ENCODE measurements around the gene OR2V1.
"Not testable (repeated sequence)": the region's sequence is repeated elsewhere in the genome, so short reads cannot be mapped to it uniquely, and the experiment has no call there.

OR2V1 gene

GRCh38 chr5:181130832-181131496 lies at the start of gene OR2V1:
TSS of gene OR2V1 (minus strand) at chr5:181131169. CDS start at chr5:181125304, 5,865 bp downstream.
- DNase-seq: no peak

- DNase-seq: not testable (repeated sequence)
Observed at GRCh38 chr5:181177559-181177958, 46.6 kb upstream of the OR2V1 start.

- DNase-seq: no peak
Observed at GRCh38 chr5:181176254-181176952, 45.4 kb upstream of the OR2V1 start.

GRCh38 chr5:181173420-181174342 lies 42.7 kb upstream of the OR2V1 start:
- peak; percentile 47 for DNase-seq

- DNase-seq: peak; percentile 45
Observed at GRCh38 chr5:181173027-181173419, 42.1 kb upstream of the OR2V1 start.

GRCh38 chr5:181171782-181172181 lies 40.8 kb upstream of the OR2V1 start:
- no peak for DNase-seq

GRCh38 chr5:181170996-181171395 lies 40.0 kb upstream of the OR2V1 start:
- no peak for DNase-seq

GRCh38 chr5:181170237-181170825 lies 39.4 kb upstream of the OR2V1 start:
- DNase-seq: no peak

- peak; percentile 71 for DNase-seq
Observed at GRCh38 chr5:181169459-181170236, 38.7 kb upstream of the OR2V1 start.

GRCh38 chr5:181168595-181169118 lies 37.7 kb upstream of the OR2V1 start:
- no peak for DNase-seq

GRCh38 chr5:181167814-181168488 lies 37.0 kb upstream of the OR2V1 start:
- peak; percentile 44 for DNase-seq

- DNase-seq: no peak
Observed at GRCh38 chr5:181166812-181167733, 36.1 kb upstream of the OR2V1 start.

- DNase-seq: peak; percentile 22
Observed at GRCh38 chr5:181164076-181164952, 33.3 kb upstream of the OR2V1 start.

GRCh38 chr5:181163487-181164075 lies 32.6 kb upstream of the OR2V1 start:
- no peak for DNase-seq

- DNase-seq: no peak
Observed at GRCh38 chr5:181161534-181162175, 30.7 kb upstream of the OR2V1 start.

- DNase-seq: peak; percentile 67
Observed at GRCh38 chr5:181160755-181161533, 30.0 kb upstream of the OR2V1 start.

GRCh38 chr5:181160152-181160754 lies 29.3 kb upstream of the OR2V1 start:
- peak; percentile 60 for DNase-seq

All from retina (tissue), 1 donor.